Measurements from ENCODE around the gene CHMP1B.

CHMP1B gene

GRCh38 chr18:11818486-11819203, 32.6 kb upstream of the CHMP1B start:
- H2AFZ ChIP-seq (ENCODE audit: low read length, unreplicated experiment): no peak overlapping the region
- H3K27ac ChIP-seq (ENCODE audit: low read depth, low read length): no peak overlapping the region
- H3K27me3 ChIP-seq (ENCODE audit: insufficient read depth, low read length): no peaks in the 10 kb centered on the region

GRCh38 chr18:11819938-11820337, 31.3 kb upstream of the CHMP1B start:
- H3K27me3 ChIP-seq (ENCODE audit: insufficient read depth, low read length): no peaks in the 10 kb centered on the region
- no peaks in the 10 kb centered on the region for H3K79me2 ChIP-seq (ENCODE audit: control insufficient read depth, insufficient read depth, low read length, unreplicated experiment)
- no peaks in the 10 kb centered on the region for H3K36me3 ChIP-seq (ENCODE audit: insufficient read depth, low read length)
- H3K4me3 ChIP-seq (ENCODE audit: low read depth, low read length): no peak overlapping the region
- H3K4me1 ChIP-seq (ENCODE audit: control insufficient read depth, insufficient read depth, low read length, unreplicated experiment): no peaks in the 10 kb centered on the region
- no peak overlapping the region for H2AFZ ChIP-seq (ENCODE audit: low read length, unreplicated experiment)
- no peak overlapping the region for H3K27ac ChIP-seq (ENCODE audit: low read depth, low read length)

More at GRCh38 chr18:11818486-11819203, 32.6 kb upstream of the CHMP1B start:
- H3K79me2 ChIP-seq (ENCODE audit: control insufficient read depth, insufficient read depth, low read length, unreplicated experiment): no peaks in the 10 kb centered on the region
- no peaks in the 10 kb centered on the region for H3K4me1 ChIP-seq (ENCODE audit: control insufficient read depth, insufficient read depth, low read length, unreplicated experiment)
- no peaks in the 10 kb centered on the region for H3K36me3 ChIP-seq (ENCODE audit: insufficient read depth, low read length)
- H3K4me3 ChIP-seq (ENCODE audit: low read depth, low read length): no peak overlapping the region

- H3K4me3 ChIP-seq (ENCODE audit: low read depth, low read length): no peak overlapping the region
- H3K27ac ChIP-seq (ENCODE audit: low read depth, low read length): no peak overlapping the region
- no peak overlapping the region for H2AFZ ChIP-seq (ENCODE audit: low read length, unreplicated experiment)
- no peaks in the 10 kb centered on the region for H3K79me2 ChIP-seq (ENCODE audit: control insufficient read depth, insufficient read depth, low read length, unreplicated experiment)
- no peaks in the 10 kb centered on the region for H3K36me3 ChIP-seq (ENCODE audit: insufficient read depth, low read length)
- no peaks in the 10 kb centered on the region for H3K27me3 ChIP-seq (ENCODE audit: insufficient read depth, low read length)
- H3K4me1 ChIP-seq (ENCODE audit: control insufficient read depth, insufficient read depth, low read length, unreplicated experiment): no peaks in the 10 kb centered on the region
Observed at GRCh38 chr18:11820697-11821096, 30.5 kb upstream of the CHMP1B start.

GRCh38 chr18:11821208-11821607, 30.0 kb upstream of the CHMP1B start:
- Histone ChIP-seq H3K79me2 (ENCODE audit: control insufficient read depth, insufficient read depth, low read length, unreplicated experiment) (no peaks in the 10 kb centered on the region), H2AFZ (ENCODE audit: low read length, unreplicated experiment) (no peak overlapping the region), H3K4me3 (ENCODE audit: low read depth, low read length) (no peak overlapping the region), H3K4me1 (ENCODE audit: control insufficient read depth, insufficient read depth, low read length, unreplicated experiment) (no peaks in the 10 kb centered on the region), H3K36me3 (ENCODE audit: insufficient read depth, low read length) (no peaks in the 10 kb centered on the region), H3K27ac (ENCODE audit: low read depth, low read length) (no peak overlapping the region), H3K27me3 (ENCODE audit: insufficient read depth, low read length) (no peaks in the 10 kb centered on the region)

GRCh38 chr18:11821643-11822237, 29.5 kb upstream of the CHMP1B start:
- H3K4me3 ChIP-seq (ENCODE audit: low read depth, low read length): no peak overlapping the region
- H3K4me1 ChIP-seq (ENCODE audit: control insufficient read depth, insufficient read depth, low read length, unreplicated experiment): no peaks in the 10 kb centered on the region
- no peaks in the 10 kb centered on the region for H3K79me2 ChIP-seq (ENCODE audit: control insufficient read depth, insufficient read depth, low read length, unreplicated experiment)
- no peak overlapping the region for H2AFZ ChIP-seq (ENCODE audit: low read length, unreplicated experiment)
- no peaks in the 10 kb centered on the region for H3K27me3 ChIP-seq (ENCODE audit: insufficient read depth, low read length)
- no peaks in the 10 kb centered on the region for H3K36me3 ChIP-seq (ENCODE audit: insufficient read depth, low read length)
- H3K27ac ChIP-seq (ENCODE audit: low read depth, low read length): no peak overlapping the region

- Histone ChIP-seq H3K79me2 (ENCODE audit: control insufficient read depth, insufficient read depth, low read length, unreplicated experiment) (no peaks in the 10 kb centered on the region), H3K27ac (ENCODE audit: low read depth, low read length) (no peak overlapping the region), H3K27me3 (ENCODE audit: insufficient read depth, low read length) (no peaks in the 10 kb centered on the region), H3K4me1 (ENCODE audit: control insufficient read depth, insufficient read depth, low read length, unreplicated experiment) (no peaks in the 10 kb centered on the region), H2AFZ (ENCODE audit: low read length, unreplicated experiment) (no peak overlapping the region), H3K4me3 (ENCODE audit: low read depth, low read length) (no peak overlapping the region), H3K36me3 (ENCODE audit: insufficient read depth, low read length) (no peaks in the 10 kb centered on the region)
Observed at GRCh38 chr18:11823545-11823944, 27.7 kb upstream of the CHMP1B start.

GRCh38 chr18:11826836-11827235, 24.4 kb upstream of the CHMP1B start:
- H3K36me3 ChIP-seq (ENCODE audit: insufficient read depth, low read length): no peaks in the 10 kb centered on the region
- H3K4me1 ChIP-seq (ENCODE audit: control insufficient read depth, insufficient read depth, low read length, unreplicated experiment): no peaks in the 10 kb centered on the region
- no peak overlapping the region for H3K4me3 ChIP-seq (ENCODE audit: low read depth, low read length)
- H3K79me2 ChIP-seq (ENCODE audit: control insufficient read depth, insufficient read depth, low read length, unreplicated experiment): no peaks in the 10 kb centered on the region
- no peak overlapping the region for H3K27ac ChIP-seq (ENCODE audit: low read depth, low read length)
- H3K27me3 ChIP-seq (ENCODE audit: insufficient read depth, low read length): no peaks in the 10 kb centered on the region
- H2AFZ ChIP-seq (ENCODE audit: low read length, unreplicated experiment): no peak overlapping the region

- Histone ChIP-seq H3K36me3 (ENCODE audit: insufficient read depth, low read length) (no peaks in the 10 kb centered on the region), H3K79me2 (ENCODE audit: control insufficient read depth, insufficient read depth, low read length, unreplicated experiment) (no peaks in the 10 kb centered on the region), H3K27ac (ENCODE audit: low read depth, low read length) (no peak overlapping the region), H3K27me3 (ENCODE audit: insufficient read depth, low read length) (no peaks in the 10 kb centered on the region), H3K4me3 (ENCODE audit: low read depth, low read length) (no peak overlapping the region), H3K4me1 (ENCODE audit: control insufficient read depth, insufficient read depth, low read length, unreplicated experiment) (no peaks in the 10 kb centered on the region), H2AFZ (ENCODE audit: low read length, unreplicated experiment) (no peak overlapping the region)
Observed at GRCh38 chr18:11828786-11829432, 22.3 kb upstream of the CHMP1B start.

GRCh38 chr18:11830585-11830984, 20.6 kb upstream of the CHMP1B start:
- Histone ChIP-seq H3K27me3 (ENCODE audit: insufficient read depth, low read length) (no peaks in the 10 kb centered on the region), H3K79me2 (ENCODE audit: control insufficient read depth, insufficient read depth, low read length, unreplicated experiment) (no peaks in the 10 kb centered on the region), H3K4me1 (ENCODE audit: control insufficient read depth, insufficient read depth, low read length, unreplicated experiment) (no peaks in the 10 kb centered on the region), H3K4me3 (ENCODE audit: low read depth, low read length) (no peak overlapping the region), H3K27ac (ENCODE audit: low read depth, low read length) (no peak overlapping the region), H2AFZ (ENCODE audit: low read length, unreplicated experiment) (no peak overlapping the region), H3K36me3 (ENCODE audit: insufficient read depth, low read length) (no peaks in the 10 kb centered on the region)

- H3K79me2 ChIP-seq (ENCODE audit: control insufficient read depth, insufficient read depth, low read length, unreplicated experiment): no peaks in the 10 kb centered on the region
- H3K4me1 ChIP-seq (ENCODE audit: control insufficient read depth, insufficient read depth, low read length, unreplicated experiment): no peaks in the 10 kb centered on the region
- H3K36me3 ChIP-seq (ENCODE audit: insufficient read depth, low read length): no peaks in the 10 kb centered on the region
- no peak overlapping the region for H3K27ac ChIP-seq (ENCODE audit: low read depth, low read length)
- H3K27me3 ChIP-seq (ENCODE audit: insufficient read depth, low read length): no peaks in the 10 kb centered on the region
- H2AFZ ChIP-seq (ENCODE audit: low read length, unreplicated experiment): no peak overlapping the region
- H3K4me3 ChIP-seq (ENCODE audit: low read depth, low read length): no peak overlapping the region
Observed at GRCh38 chr18:11831921-11832320, 19.3 kb upstream of the CHMP1B start.

GRCh38 chr18:11834772-11835171, 16.4 kb upstream of the CHMP1B start:
- no peaks in the 10 kb centered on the region for H3K4me1 ChIP-seq (ENCODE audit: control insufficient read depth, insufficient read depth, low read length, unreplicated experiment)
- H3K4me3 ChIP-seq (ENCODE audit: low read depth, low read length): no peak overlapping the region
- no peak overlapping the region for H3K27ac ChIP-seq (ENCODE audit: low read depth, low read length)
- H2AFZ ChIP-seq (ENCODE audit: low read length, unreplicated experiment): no peak overlapping the region
- H3K36me3 ChIP-seq (ENCODE audit: insufficient read depth, low read length): no peaks in the 10 kb centered on the region
- no peaks in the 10 kb centered on the region for H3K79me2 ChIP-seq (ENCODE audit: control insufficient read depth, insufficient read depth, low read length, unreplicated experiment)
- no peaks in the 10 kb centered on the region for H3K27me3 ChIP-seq (ENCODE audit: insufficient read depth, low read length)
